EL (cell line): Measurements from ENCODE around the gene ESCO1.
A peak's percentile ranks its signal among the peaks of the same experiment; 100 is the strongest.
"Not testable (repeated sequence)": the region's sequence is repeated elsewhere in the genome, so short reads cannot be mapped to it uniquely, and the experiment has no call there.

ENCODE experiments used
- DNase-seq: peaks from one replicate; pipeline ENCODE4 v3.0.0-alpha.2; 2016

ESCO1 gene

DNA sequence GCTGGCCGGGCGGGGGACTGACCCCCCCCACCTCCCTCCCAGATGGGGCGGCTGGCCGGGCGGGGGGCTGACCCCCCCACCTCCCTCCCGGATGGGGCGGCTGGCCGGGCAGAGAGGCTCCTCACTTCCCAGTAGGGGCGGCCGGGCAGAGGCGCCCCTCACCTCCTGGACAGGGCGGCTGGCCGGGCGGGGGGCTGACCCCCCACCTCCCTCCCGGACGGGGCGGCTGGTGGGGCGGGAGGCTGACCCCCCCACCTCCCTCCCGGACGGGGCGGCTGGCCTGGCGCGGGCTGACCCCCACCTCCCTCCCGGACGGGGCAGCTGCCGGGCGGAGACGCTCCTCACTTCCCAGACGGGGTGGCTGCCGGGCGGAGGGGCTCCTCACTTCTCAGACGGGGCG is 8.1 kb downstream of the ESCO1 start:
- not testable (repeated sequence) for DNase-seq

DNA sequence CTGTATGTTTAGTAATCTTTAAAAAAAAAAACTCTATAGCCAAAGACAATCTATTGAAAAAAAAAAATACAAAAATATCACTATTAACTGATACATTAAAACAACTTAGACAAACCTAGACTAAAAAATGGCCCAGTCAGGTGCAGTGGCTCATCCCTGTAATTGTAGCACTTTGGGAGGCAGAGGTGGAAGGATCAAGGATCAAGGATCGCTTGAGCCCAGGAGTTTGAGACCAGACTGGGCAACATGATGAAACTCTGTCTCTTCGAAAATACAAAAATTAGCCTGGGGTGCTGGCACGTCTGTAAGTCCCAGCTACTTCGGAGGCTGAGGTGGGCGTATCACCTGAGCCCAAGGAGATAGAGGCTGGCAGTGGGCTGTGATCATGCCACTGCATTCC is 16.1 kb downstream of the ESCO1 start:
- DNase-seq, result no peak

DNA sequence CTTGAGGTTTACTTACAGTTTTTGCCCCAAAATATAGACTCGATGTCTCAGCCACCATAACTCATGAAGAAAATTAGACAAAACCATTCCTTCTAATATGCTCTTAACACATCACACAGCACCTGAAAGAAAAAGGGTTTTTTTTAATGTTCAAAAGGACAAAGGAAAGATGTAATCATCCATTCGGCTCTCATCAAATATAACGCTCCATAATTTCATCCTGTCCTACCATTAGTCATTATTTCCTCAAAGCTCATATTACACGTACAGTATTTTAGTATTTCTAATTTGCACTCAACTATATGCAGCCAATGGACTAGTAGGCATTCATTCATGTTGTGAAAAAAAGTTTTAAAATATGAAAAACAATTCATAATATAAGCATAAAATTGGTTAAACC is 24.8 kb downstream of the ESCO1 start:
- DNase-seq, result no peak

GRCh38 chr18:21571772-21572171 is 28.7 kb downstream of the ESCO1 start:
- no peak for DNase-seq

- no peak for DNase-seq
These were observed 41.3 kb downstream of the ESCO1 start for GRCh38 chr18:21559195-21559594.

- no peak for DNase-seq
These were observed 42.8 kb downstream of the ESCO1 start for GRCh38 chr18:21557607-21558253.

- DNase-seq, result no peak
These were observed 50.0 kb downstream of the ESCO1 start for GRCh38 chr18:21550510-21550970.

- peak; percentile 8 for DNase-seq
These were observed 51.9 kb downstream of the ESCO1 start for GRCh38 chr18:21548647-21549046.

DNA sequence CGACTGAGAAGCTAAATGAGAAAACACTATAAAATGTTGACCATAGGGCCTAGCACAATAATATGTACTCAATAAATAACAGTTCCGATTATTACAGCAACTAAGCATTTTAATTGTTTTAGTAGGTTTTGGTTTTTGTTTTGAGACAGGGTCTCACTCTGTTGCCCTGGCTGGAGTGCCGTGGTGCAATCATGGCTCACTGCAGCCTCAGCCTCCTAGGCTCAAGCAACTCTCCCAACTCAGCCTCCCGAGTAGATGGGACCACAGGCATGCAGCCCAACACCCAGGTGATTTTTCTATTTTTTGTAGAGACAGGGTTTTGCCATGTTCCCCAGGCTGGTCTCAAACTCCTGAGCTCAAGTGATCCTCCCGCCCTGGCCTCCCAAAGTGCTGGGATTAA is 54.1 kb downstream of the ESCO1 start:
- no peak for DNase-seq

- DNase-seq, result no peak
These were observed 62.3 kb downstream of the ESCO1 start for GRCh38 chr18:21538230-21538629.

- DNase-seq, result no peak
These were observed 66.2 kb downstream of the ESCO1 start for GRCh38 chr18:21534327-21534726.

DNA sequence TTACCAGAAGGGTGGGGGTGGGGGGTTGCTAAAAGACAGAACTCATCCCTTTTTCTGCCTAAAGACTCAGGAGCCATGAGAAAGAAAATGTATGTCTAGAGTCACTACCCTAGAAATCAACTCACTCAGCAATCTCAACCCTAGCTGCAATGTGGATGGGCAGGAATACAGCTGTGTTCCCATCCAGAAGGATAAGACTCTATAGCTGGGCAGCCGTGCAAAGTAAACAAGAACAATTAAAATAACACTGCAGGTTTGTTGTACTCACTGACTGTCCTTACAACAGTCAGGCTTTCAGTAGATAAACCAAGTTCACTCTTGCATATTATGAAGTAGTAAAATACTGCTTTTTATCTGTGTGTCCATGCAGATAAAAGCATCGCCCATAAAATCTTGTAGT is 74.0 kb downstream of the ESCO1 start:
- no peak for DNase-seq

DNA sequence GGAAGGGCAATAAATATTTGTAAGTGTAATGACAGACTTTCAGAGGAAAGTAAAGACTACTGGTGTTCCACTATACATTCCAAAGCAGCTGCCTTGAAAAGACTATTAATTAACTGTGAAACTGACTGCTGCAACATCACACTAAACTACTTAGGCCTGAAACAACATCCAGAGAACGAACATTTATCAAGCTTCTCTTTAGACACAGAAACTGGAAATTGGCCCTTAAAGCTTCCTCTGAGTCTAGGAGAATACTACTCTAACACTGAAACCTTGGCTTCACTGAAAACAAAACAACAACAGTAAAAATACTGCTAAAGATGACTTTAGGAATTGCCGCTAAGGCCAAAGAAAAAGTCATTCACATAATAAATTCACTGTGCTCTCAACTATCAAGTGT is 74.6 kb downstream of the ESCO1 start:
- no peak for DNase-seq

GRCh38 chr18:21522530-21522929 is 78.0 kb downstream of the ESCO1 start:
- no peak for DNase-seq

DNA sequence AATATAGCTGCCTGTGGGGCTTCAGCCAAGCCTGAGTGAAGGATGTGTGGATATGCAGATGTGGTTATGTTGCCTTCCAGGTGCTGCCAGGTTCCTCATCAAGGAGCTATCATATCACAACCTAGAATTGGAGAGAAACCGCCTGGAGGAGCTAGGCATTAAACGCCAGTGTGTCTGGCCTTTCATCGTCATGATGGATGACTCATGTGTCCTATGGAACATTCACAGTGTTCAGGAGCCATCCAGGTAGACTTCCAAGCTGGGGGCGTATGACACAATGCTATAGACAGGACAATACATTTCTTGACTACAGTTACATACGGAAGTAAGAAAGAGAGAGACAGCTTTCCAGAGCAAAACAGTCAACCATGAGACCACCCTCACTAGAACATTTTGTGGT is 86.8 kb downstream of the ESCO1 start:
- no peak for DNase-seq

GRCh38 chr18:21513292-21513691 is 87.2 kb downstream of the ESCO1 start:
- no peak for DNase-seq

DNA sequence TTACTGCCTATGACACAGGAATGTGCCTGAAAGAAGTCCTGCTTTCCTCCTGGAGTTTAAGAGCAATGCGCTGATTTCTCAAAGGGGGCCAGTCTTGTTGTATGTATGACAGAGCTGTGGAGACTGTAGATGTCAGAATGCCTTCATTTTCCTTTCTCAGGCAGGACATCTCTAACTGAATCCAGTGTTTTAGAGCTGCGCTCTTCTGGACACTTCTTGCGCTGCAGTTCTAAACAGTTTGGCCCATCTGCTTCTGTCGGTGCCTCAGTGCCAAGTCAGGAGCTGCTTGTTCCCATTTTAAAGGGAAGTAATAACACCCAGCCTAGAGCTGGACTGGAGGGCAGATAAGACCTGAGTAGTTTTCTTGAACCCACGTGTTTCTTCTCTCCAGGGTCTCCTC is 91.4 kb downstream of the ESCO1 start:
- DNase-seq, result no peak

DNA sequence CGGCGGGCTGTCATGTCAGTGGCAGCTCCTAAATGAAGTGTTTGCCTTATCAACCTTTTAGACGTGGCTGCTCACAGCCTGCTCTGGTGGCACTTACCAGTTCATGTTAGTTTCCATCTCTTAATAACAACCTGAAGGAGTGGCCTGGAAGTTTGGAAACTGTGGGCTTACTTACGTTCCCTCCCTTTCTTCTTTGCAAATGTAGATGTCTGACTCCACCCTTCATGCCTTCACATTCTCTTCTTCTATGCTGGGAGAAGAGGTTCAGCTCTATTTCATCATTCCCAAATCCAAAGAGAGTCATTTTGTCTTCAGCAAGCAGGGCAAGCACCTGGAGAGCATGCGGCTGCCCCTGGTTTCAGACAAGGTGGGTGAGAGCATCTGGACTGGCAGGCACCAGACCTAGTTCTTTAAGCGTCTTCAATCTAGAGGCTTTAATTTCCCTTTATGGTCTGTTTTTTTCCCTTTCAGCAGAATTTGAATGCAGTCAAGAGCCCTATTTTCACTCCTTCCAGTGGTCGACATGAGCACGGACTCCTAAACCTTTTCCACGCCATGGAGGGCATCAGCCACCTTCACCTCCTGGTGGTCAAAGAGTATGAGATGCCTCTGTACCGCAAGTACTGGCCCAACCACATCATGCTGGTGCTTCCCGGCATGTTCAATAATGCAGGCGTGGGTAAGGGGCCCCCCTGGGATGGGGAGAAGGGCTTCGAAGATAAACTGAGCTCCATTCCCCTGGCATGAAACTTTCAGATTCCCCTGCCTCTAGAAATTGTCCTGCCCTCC is 92.4 kb downstream of the ESCO1 start:
- DNase-seq, result no peak

GRCh38 chr18:21502661-21503060 is 97.8 kb downstream of the ESCO1 start:
- DNase-seq, result no peak

DNA sequence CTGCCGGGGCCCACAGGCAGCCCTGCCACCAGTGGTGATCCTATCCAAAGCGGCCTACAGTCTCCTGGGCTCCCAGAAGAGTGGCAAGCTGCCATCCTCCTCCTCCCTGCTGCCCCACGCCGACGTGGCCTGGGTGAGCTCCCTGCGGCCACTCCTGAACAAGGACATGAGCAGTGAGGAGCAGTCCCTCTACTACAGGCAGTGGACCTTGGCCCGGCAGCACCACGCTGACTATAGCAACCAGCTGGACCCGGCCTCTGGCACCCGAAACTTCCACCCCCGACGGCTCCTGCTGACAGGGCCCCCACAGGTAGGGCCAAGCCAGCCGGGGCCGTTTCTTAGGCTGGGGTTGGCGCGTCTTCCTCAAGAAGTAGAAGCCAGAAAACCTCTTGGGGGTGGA is 100.5 kb downstream of the ESCO1 start:
- DNase-seq, result no peak

DNA sequence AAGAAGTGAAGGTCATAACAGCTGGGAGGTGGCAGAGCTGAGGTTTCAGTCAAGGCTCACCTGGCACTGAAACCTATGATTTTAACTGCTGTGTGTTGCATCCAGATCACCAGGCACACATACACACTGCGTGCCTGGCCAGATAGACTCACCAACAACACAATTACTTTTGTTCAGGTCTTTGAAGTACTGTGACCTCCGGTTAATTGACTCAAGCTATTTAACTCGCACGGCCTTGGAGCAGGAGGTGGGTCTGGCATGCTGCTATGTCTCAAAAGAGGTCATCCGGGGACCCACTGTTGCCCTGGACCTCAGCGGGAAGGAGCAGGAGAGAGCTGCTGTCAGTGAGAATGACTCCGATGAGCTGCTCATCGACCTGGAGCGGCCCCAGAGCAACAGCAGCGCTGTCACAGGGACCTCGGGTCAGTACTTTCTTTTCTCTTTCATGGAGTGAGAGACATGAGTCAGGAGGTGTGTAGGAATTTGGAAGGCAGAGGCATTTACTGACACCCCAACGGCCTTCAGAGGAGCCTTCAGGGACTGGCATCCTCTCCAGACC is 104.1 kb downstream of the ESCO1 start:
- DNase-seq, result no peak

DNA sequence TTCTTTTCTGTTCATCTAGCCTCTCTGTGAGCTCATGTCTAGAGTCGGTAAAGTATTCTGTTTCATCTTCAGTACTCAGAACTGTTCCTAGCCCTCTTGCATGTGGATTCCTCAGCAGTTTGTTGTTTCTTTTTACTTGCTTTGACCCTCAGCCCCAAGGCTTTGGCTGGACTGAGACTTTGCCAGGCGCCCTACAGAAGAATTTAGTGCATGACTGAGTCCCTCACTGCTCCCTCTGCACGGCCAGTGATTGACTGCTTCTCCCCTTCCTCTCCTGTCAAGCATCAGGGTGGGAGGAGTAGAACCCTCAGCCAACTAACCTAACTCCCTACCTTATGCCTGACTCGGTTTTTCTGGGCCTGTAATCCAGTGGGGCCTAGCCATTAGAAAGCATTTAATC is 109.8 kb downstream of the ESCO1 start:
- DNase-seq, result peak; percentile 10

GRCh38 chr18:21489919-21490495 is 110.5 kb downstream of the ESCO1 start:
- DNase-seq, result peak; percentile 10
